ENCODE measurements around the gene SFN. TPM values are rescaled to one million over a fixed set of nuclear protein-coding genes. Genes with fewer than 3 reads are reported as not detected.

Gene SFN
- total and polyA plus RNA-seq, 7 donors, result 1.1 to 729 (median 209) TPM; not detected in 2

- H3K4me3 ChIP-seq, result peak within 1 kb of the TSS; percentile 84 to 94 (median 88)
- no peaks in the 10 kb centered on the region for H3K9me3 ChIP-seq
- H3K36me3 ChIP-seq, result peaks cover 0 to 30% (median 6%) of the 10 kb centered on the region in 4 donors
- TF ChIP-seq POLR2A (IDR thresholded peaks at IDR 0.05) (peak; percentile 23 to 27), EP300 (IDR thresholded peaks at IDR 0.05) (no peak), CTCF (IDR thresholded peaks at IDR 0.05) (no peak), POLR2AphosphoS5 (IDR thresholded peaks at IDR 0.05) (peak; percentile 48 to 81 (median 79))
- peaks cover 0 to 21% (median 13%) of the 10 kb centered on the region in 4 donors for H3K4me1 ChIP-seq
- peak; percentile 97 for DNase-seq
- intact Hi-C loops (cut with DNase I), result no loop called here
- peak within 1 kb of the TSS; percentile 79 to 84 (median 82) for H3K27ac ChIP-seq
- WGBS, 2 donors, result 0% methylated on average over 50 of the region's 50 CpGs
- no peaks in the 10 kb centered on the region for H3K27me3 ChIP-seq
These were observed 37.3 kb downstream of the SFN start, which contains the start of gene GPATCH3 for GRCh38 chr1:26900001-26900814. GPATCH3 (minus strand) TSS chr1:26900467; CDS start chr1:26900442, 25 bp downstream.

DNA sequence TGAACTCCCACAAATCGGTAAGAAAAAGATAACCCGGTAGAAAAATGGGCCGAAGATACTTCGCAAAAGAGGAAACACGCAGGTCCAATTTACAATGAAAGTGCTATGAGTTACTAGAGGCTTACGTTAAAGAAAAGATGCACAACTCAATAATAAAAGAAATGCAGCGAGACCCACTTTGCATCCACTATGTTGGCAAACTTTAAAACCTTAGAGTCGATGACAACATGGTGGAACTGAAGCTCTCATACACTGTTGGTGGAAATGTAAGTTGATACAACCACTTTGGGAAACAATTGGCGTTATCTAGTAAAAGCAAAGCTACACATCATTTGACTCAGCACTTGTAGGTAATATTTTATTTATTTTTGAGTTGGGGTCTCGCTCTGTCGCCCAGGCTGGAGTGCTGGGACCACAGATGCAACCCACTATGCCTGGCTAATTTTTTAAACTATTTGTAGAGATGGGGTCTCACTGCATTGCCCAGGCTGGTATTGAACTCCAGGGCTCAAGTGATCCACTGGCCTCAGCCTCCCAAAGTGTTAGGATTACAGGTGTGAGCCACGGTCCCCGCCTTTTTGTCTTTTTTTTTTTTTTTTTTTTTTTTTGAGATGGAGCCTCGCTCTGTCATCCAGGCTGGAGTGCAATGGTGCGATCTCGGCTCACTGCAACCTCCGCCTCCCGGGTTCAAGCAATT is 38.0 kb downstream of the SFN start:
- H3K27ac ChIP-seq, result peak overlapping the region; percentile 79 to 84 (median 82)
- WGBS, 2 donors, result 65 to 72% methylated on average over 18 of the region's 18 CpGs
- intact Hi-C loops (cut with DNase I), result no loop called here
- peak overlapping the region; percentile 84 to 94 (median 88) for H3K4me3 ChIP-seq
- no peaks in the 10 kb centered on the region for H3K9me3 ChIP-seq
- TF ChIP-seq CTCF (IDR thresholded peaks at IDR 0.05) (no peak), POLR2AphosphoS5 (IDR thresholded peaks at IDR 0.05) (no peak), EP300 (IDR thresholded peaks at IDR 0.05) (no peak), POLR2A (IDR thresholded peaks at IDR 0.05) (no peak)
- peaks cover 0 to 21% (median 13%) of the 10 kb centered on the region in 4 donors for H3K4me1 ChIP-seq
- DNase-seq, result no peak
- H3K36me3 ChIP-seq, result peaks cover 0 to 22% (median 5%) of the 10 kb centered on the region in 4 donors
- H3K27me3 ChIP-seq, result no peaks in the 10 kb centered on the region

GRCh38 chr1:26907071-26907917 is 44.3 kb downstream of the SFN start:
- H3K27me3 ChIP-seq, result no peaks in the 10 kb centered on the region
- whole genome bisulfite sequencing, 2 donors, result 66 to 72% methylated on average over 6 of the region's 6 CpGs
- no peak overlapping the region for H3K4me3 ChIP-seq
- H3K4me1 ChIP-seq, result no peaks in the 10 kb centered on the region
- H3K27ac ChIP-seq, result no peak overlapping the region
- no peak for DNase-seq
- intact Hi-C loops (cut with DNase I), result no loop called here
- H3K36me3 ChIP-seq, result no peaks in the 10 kb centered on the region
- no peaks in the 10 kb centered on the region for H3K9me3 ChIP-seq
- TF ChIP-seq CTCF (IDR thresholded peaks at IDR 0.05) (no peak), EP300 (IDR thresholded peaks at IDR 0.05) (no peak), POLR2A (IDR thresholded peaks at IDR 0.05) (no peak), POLR2AphosphoS5 (IDR thresholded peaks at IDR 0.05) (no peak)

DNA sequence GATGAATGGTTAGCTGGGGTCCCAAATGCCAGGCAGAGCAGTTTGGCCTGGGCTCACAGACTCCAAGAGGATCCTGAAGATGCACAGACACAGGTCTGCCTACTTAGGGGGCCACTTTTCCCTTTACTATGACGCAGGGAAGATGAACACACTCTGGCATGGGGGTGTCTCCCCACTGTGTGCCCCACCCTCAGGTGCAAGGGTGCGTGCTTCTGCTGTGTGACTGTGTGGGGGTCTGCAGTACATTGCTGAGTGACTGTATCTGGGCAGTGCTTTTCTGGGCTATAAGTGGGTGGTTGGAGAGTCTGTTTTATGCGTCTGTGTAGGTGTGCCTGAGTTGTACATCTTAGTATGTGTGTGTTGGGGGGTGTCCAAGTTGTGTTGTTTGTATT is 47.0 kb downstream of the SFN start:
- 31 to 72% methylated on average over 3 of the region's 3 CpGs for WGBS, 2 donors
- DNase-seq, result no peak
- TF ChIP-seq POLR2A (IDR thresholded peaks at IDR 0.05) (no peak), CTCF (IDR thresholded peaks at IDR 0.05) (no peak), EP300 (IDR thresholded peaks at IDR 0.05) (no peak), POLR2AphosphoS5 (IDR thresholded peaks at IDR 0.05) (no peak)
- Histone ChIP-seq H3K4me1 (no peaks in the 10 kb centered on the region), H3K4me3 (no peak overlapping the region), H3K36me3 (no peaks in the 10 kb centered on the region), H3K27ac (no peak overlapping the region), H3K9me3 (no peaks in the 10 kb centered on the region), H3K27me3 (no peaks in the 10 kb centered on the region)
- intact Hi-C loops (cut with DNase I), result no loop called here

Measured in sigmoid colon (tissue), 7 donors.